ENCODE data around the gene CDHR3.

The CDHR3 gene

DNA sequence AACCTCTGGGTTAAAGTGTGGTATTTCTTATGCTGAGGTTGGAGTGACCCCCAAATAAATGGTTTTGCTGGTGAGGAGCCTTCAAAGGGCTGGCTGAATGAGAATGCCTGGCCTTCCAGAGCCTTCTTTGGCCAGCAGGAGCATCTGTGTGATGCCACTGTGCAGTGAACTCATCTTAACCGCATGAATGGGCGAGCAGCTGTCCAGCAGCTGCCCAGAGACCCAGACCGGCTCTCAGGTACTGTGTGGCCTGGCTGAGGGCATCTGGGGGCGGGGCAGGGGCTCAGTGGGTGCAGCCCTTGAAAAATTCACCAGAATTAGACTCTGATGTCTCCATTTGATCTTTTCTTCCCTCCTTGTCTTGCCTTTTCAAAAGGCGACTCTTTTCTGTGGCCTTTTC, 90.0 kb downstream of the CDHR3 start:
- DNase-seq = peak; percentile 72

DNA sequence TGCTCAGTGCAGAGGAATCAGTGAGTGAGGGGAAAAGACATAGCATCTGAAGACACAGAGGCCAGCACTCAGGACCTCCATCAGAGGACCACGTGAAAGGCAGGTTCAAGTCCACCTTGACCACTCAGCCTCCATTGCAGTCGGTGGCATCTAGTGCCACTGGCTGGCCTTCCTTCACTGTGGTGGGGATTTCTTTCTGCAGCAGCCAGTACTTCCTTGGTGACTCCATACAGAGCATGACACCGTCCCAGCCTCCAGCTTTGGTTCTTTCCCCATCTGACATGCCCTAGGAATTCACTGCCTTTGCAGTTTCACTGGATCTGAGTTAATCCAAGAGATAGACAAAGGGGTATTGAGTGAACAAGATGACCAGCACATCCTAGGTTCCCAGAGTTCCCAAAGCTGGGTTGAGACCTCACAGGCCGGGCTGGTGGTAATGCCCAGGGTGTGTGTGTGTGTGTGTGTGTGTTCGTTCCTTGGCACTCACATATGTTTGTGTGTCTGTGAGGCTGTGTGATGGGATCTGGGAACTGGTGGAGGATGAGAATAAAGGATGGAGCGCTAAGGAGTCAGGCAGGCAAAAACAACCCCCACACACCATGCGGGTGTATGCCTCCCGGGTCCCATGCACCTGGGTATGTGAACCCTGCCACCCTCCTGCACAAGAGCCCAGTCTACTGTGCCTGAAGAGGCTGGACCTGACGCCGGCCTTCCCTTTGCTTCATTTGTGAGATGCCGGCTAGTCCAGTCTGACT, 91.3 kb downstream of the CDHR3 start:
- no peak for DNase-seq

DNA sequence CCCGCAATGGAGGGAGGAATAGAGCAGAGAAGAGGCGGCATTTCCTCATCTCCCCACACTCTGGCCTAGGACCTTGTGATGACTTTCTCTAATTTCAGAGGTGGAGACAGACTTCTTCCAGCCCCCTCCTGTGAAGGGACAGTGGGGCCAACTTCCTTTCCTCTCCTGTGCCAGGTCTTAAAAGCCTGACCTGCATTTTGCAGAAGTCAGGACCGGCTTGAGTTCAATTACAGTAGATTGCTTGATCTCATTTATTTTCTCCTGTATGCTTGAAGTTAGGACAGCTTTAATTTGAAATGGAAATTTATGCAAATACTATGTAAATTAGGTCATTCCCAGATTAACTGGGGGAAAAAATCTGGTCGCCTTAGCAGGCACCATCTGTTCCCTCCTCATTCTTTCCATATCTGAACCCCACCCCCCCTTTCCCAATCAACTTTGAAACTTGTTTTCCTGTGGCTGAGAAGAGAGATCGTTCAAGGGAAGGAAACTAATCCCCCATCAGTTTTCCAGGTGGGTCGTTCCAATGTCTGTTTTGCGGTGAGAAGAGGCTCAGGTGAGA, 92.0 kb downstream of the CDHR3 start:
- DNase-seq = no peak

DNA sequence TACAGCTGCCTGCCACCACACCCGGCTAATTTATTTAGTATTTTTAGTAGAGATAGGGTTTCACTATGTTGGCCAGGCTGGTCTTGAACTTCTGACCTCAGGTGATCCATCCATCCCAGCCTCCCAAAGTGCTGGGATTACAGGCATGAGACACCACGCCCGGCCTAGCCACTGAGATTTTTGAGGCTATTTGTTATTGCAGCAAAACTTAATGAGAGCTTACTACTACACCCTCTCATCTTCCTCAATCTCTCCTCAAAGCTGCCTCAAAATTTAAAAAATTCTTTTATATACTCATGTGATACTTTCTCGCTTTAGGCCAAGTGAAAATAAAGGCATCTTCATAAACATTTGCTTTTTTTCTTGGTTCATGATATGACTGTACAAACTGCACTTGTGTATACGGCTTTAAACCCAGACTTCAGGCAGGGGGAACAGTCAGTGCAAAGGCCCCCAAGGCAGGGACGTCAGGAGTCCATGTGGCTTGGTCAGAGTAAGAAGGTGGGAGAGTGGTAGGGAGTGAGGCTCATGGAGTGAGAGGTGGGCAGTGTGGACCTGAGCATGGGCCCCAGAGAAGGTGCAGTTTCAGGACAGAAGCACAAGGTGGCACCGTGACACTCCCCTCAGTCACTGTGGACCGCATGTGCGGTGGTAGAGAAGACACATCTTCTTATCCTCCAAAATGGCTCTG, 93.6 kb downstream of the CDHR3 start:
- peak; percentile 87 for DNase-seq

DNA sequence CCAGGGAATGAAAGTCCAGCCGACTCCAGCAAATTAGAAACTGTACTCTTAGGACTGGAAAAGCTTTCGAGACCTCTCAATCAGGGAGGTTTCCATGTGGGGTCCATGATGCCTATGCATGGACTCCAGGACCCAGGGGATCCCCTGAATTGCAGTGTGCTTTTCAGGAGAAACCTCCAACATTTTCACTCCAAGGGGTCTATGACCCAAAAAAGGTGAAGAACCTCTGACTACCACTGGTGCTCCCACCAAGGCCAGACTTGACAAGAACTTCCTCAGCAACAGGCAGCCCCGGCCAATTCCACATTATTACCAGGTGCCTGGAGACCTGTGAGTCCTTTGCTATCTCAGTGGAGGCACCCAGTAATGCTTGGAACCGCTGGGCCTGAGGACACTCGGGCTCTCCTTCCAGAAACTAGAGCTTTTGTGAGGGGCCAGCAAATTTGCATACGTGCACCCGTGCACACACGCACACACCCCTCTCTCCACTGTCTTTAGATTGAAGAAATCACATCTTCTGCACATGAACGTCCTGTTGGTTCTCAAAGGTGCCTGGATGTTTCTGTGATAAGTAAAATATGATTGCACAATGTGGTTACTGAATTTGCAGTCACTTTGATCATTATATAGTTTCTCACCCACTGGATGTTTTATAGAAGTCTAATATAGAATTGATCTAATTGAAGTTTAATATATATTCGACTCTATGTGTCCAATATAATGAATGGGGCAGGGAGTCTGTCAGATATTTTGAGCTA, 94.3 kb downstream of the CDHR3 start:
- DNase-seq = no peak

DNA sequence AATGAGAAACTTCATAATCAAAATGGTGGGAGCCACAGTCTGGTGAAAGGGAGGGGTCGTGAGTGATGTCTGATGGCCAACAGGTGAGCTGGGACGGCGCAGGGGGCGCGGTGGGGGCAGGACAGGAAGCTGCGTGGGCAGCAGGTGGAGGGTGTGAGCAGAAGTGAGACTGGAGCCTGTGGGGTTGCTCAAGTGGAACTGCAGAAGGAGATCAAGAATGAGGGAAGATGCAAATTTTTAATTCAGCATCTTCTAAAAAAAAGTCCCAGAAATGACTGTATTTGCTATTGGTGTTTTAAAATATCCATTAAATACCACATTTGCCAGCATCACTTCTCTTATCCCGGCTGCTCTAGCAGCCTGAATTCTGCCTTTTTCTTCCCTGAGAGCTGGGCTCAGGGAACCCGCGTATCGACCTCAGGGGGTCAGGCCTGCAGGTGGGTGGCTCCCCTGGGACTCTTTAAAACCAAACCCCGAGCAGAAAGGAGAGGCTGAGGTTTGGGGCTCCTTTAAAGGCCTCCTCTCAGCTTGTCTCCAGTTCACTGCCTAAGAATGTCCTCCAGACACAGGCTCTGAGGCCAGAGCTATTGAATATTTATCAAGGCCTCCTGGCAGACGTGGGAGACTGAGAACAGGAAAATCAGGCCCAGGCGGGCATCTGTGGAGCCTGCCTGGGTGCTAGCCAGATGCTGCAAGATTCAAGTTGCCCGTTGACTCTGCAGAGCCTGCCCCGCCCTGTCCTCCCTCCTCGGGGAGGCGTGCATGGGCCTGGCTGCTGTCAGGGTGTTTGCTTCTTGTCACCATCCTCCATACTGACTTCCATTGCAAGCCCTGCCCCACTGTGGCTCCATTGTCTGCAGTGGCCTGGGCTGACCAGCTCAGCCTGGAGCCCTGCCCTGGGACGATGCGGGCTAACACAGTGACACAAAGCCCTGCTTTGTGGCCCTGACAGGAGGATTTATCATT, 95.2 kb downstream of the CDHR3 start:
- DNase-seq = peak; percentile 66

DNA sequence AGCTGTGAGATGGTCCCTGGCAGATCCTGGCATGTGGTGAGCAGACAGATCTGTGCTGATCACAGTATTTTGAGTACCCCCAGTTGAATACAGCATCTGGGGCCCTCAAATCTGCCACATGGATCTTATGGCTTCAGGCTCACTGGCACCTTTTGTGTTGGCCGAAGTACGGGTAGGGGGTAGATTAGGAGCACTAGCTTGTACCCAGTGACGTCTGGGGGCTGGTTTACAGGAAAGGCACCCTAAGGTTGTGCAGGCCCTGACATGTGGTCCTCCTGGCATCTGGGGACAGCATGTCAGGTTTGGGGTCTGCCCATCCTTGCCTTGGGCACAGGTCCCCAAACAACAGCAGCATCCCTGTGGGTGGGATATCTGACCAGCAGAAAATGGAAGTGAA, 95.9 kb downstream of the CDHR3 start:
- no peak for DNase-seq

DNA sequence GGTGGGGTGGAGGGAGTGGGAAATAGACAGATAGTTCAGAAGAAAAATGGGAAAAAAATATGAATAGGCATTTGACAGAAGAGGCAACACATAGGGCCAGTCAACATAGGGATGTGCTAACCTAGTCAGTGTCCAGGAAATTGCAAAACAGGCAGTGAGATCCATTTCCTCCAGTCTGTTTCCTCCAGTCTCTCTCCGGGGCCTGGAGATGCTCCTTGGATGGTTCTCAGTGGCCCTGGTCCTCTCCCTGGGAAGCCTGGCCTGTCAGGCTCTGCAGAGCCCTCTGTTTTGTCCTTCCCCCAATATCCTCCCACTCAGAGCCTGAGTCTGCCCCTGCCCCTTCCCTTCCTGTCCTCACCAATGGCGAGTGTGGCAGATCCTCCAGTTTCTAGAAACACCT, 96.5 kb downstream of the CDHR3 start:
- DNase-seq = no peak

DNA sequence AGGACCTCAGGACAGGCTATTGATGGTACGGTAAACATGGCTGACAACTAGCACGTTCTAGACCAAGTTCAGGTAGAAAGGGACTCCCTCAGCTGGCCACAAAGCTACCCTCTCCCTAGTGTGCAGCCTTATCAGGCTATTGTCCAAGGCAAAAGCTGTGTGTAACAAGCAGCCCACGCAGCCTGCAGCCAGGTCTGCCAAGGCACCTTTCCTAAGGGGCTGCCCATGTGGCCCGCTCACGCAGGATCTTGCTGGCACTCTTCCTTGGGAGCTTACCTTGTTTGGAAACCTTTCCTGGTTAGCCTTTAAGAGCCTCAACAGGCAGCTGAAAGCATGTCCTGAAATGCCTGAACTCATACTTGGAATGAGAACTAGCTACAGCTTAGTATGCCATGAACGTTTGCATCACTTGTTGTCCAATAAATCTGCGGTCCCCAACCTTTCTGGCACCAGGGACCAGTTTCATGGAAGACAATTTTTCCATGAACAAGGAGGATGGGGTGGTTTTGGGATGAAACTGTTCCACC, 97.4 kb downstream of the CDHR3 start:
- DNase-seq = no peak

DNA sequence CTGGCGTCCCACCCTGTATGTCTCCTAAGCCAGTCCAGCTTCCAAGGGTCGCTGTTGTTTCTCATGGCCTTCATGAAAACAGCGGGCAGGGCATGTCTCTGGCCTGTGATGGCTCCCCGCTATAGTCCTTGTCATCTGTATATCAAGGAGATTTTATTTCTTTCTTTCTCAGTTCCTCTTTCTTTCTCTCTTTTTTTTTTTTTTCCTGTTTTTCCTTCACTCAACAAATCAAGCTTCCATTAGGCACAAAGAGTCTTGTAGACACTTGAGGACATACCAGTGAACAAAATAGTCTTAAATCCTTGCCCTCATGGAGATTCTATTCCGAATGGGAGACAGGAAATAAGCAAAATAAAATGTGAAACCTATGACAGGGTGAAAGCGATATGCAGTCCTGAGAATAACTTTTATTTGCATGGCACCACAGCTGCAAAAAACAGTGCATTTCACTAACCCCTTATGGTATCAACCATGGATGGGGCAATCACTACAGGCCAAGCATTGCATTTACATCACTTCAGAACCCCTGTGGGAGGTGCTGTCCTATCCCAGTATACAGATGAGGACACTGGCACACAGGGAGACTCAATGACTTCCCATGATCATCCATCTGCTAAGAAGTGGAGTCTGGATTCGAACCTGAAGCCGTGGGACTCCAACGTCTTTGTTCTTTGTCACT, 98.4 kb downstream of the CDHR3 start:
- DNase-seq = no peak

- DNase-seq = no peak
Observed at GRCh38 chr7:106062006-106062405, 98.9 kb downstream of the CDHR3 start.

DNA sequence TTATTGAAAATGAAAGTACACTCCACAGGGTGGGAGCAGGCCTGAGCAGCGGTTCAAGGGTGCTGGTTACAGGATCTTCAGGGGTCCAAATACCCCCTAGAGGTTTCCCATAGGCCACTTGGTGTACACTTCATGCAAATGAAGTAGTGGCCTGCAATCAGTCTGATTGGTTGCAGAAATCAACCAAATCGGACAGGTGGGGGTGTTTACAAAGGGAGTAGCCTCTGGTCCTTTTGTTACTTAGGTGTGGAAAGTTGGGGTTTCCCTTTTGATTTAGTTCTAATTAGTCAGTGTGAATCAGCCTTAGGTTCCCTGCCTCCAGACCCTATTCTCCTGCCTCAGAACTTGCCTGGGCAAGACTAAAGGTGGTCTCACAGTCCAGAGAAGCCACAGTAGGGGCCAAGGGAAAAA, 99.5 kb downstream of the CDHR3 start:
- no peak for DNase-seq

DNA sequence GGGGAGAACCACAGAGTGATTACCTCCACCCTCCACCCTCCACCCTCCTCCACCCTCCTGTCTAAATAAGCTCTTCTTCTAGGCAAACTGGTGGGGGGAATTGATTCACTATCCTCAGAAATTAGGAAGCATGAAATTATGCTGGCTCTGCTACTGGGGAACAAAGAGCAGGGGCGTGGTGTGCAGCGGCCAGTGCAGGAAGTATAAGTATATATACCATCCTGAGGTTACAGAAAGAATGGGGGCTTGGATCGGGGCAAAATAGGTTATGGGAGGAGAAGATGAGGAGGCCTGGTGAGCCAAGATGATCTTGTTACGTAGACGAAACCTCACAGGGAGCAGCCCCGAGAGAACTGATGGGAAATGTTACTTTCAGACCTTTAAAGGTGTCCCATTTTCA, 100.0 kb downstream of the CDHR3 start:
- no peak for DNase-seq

DNA sequence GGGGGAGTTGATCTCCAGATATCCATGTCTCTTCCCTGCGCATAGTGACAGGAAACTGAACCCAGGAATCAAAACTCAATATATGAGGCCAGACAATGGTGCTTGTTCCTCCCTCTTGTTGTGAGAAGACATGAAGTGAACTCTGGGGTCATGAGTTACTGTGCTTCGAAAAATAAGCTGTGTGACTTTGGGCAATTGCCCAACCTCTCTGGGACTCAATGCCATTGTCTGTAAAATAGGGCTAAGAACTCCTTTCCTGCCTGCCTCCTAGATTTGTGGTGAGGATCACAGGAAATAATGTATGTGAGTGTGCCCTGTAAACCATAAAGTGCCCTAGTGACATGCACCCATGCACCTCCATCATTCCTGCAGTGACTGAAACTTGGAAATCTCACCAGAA, 100.6 kb downstream of the CDHR3 start:
- DNase-seq = no peak

DNA sequence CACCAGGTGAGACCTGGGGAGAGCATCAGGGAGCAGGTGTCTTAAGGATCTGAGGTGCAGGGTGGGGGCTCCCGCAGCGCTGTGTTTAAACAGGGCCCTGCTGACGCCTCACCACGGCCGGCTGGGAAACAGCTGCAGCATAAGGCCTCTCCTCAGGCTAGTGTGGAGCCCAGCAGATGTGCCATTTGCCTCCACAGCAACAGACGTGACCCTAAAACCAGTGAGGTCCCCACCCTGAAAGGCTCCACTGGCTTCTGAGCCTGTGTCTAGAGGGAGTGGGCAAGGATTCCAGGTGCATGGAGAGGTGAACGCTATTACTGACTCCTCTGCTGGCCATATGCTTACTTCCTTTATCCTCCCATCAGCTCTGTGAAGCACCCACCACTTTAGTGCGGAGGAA, 101.3 kb downstream of the CDHR3 start:
- no peak for DNase-seq

DNA sequence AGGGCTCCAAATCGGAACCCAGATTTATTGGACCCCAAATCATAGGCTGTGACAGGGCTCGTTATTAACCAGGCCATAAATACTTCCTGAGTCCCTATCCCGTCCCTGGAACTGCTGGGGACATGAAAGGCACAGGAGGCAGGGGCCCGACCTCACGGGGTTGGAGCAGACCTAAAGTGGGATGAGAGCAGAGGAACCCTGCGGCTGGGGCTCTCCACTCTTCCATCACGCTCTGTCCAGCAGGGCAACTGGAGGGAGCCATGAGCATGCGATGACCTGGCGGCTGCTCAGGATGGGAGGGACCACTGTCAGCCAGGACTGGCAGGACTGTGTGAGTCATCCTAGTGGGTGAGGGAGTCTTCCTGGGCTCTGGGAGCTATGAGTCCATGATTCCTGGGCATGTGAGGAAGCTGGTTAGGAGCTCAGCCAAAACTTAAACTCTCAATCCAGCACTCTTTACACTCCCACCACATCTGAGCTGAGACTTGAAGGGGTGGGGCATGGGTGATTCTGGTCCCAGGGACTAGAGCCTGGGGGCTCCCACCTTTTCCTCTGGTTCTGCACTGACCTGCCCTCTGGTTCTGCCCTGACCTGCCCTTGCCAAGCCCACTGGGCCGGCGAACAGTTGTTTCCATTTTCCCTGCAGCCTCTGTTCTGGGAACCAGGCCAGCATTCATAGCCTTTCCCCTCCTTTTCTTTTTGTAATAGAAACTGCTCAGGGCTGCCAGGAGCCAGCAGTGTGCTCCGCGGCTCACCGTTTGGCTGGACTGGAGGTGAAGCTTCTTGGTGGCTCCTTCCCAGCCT, 101.9 kb downstream of the CDHR3 start:
- peak; percentile 73 for DNase-seq

- no peak for DNase-seq
Observed at GRCh38 chr7:106065575-106066500, 102.8 kb downstream of the CDHR3 start.

- no peak for DNase-seq
Observed at GRCh38 chr7:106067678-106068077, 104.6 kb downstream of the CDHR3 start.

DNA sequence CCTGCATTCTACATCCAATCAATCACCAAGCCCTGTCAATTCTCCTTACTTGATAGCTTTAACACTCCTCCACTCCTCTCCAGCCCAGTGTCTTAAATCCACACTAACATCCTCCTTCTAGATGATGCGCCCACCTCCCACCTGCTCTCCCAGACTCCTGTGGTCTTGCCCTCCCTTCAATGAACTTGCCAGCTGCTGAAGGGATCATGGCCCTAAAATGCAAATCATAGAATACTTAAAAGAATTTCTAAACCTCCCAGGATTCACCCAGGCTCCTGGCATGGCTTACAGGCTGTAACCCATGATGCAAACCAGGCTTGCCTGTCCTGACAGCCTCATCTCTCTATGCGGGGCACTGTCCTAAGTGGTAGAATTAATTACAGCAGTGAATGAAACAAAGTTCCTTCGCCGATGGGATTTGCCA, 105.5 kb downstream of the CDHR3 start:
- no peak for DNase-seq
